HCT116 (cell line): ENCODE measurements around the gene TMC6.

ENCODE experiments used
- CTCF ChIP-seq, 3 experiments: fragments of 200-600 bp in 1 of 3; sonication (generic) in 1 of 3; IDR thresholded peaks in 2 of 3; conservative IDR thresholded peaks in 1 of 3; 2 replicates each; pipeline ENCODE4 v1.5.1; 2012 to 2017; ENCODE audit warnings: low read depth in 2 of 3, low read length in 2 of 3, antibody characterized with exemption in 1 of 3, borderline replicate concordance in 1 of 3, control low read depth in 1 of 3, mild to moderate bottlenecking in 1 of 3, mixed read lengths in 1 of 3, mixed run types in 1 of 3, moderate library complexity in 1 of 3; ENCODE audit not compliant: insufficient read depth in 1 of 3
- POLR2A ChIP-seq: IDR thresholded peaks from 2 replicates; pipeline ENCODE4 v1.7.0; 2011; ENCODE audit warnings: borderline replicate concordance; ENCODE audit not compliant: insufficient read depth, insufficient read length; ENCODE audit errors: extremely low read depth
- POLR2AphosphoS5 ChIP-seq: IDR thresholded peaks from 2 replicates; pipeline ENCODE4 v1.6.1; 2011; ENCODE audit warnings: mild to moderate bottlenecking, low read depth, low read length, moderate library complexity
- RAD21 ChIP-seq: IDR thresholded peaks from 2 replicates; pipeline ENCODE4 v1.6.1; 2012; ENCODE audit warnings: low read depth, mild to moderate bottlenecking
- SRF ChIP-seq: IDR thresholded peaks from 2 replicates; pipeline ENCODE4 v1.6.1; 2012; ENCODE audit warnings: low read depth
- TCF7L2 ChIP-seq: IDR thresholded peaks from 2 replicates; pipeline ENCODE4 v1.7.0; 2011; ENCODE audit warnings: borderline replicate concordance, inconsistent platforms; ENCODE audit not compliant: insufficient read depth, insufficient read length; ENCODE audit errors: extremely low read depth
- ZNF274 ChIP-seq: fragments of 200-500 bp; sonication (Bioruptor generic); IDR thresholded peaks from 2 replicates; pipeline ENCODE4 v1.6.1; 2014; ENCODE audit warnings: mild to moderate bottlenecking, low read depth, low read length, inconsistent platforms

DNA sequence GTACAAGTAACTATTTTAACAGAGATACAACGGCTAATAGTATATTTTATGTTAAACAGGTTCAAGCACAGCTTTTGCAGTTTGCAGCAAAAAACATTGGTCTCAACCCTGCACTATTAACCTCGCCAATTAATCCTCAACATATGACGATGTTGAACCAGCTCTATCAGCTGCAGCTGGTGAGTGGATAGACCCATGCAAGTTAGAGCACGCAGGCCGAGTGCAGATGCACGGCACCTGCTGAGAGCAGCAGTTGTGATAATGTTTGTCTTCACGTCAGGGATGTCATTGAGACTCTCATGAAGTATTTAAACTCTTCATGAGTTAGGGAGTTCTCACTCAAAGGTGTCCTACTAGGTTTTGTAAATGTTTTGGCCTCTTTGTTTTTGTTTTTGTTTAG is 45.6 kb downstream of the TMC6 start:
- TF ChIP-seq CTCF (IDR thresholded peaks at IDR 0.05 in 2 of 3, conservative IDR thresholded peaks at IDR 0.05 in 1 of 3; ENCODE audit: borderline replicate concordance in 1 of 3, insufficient read depth in 1 of 3, low read depth in 2 of 3, low read length in 2 of 3) (no peak), SRF (no peak), POLR2A (no peak), RAD21 (no peak), POLR2AphosphoS5 (no peak), ZNF274 (no peak), TCF7L2 (no peak)
